IMR-90 (cell line): Measurements from ENCODE around the gene NKAIN2.

Source experiments
- CTCF ChIP-seq: conservative IDR thresholded peaks from 2 replicates; pipeline ENCODE4 v1.5.1; 2012; ENCODE audit warnings: mild to moderate bottlenecking, low read depth, low read length, improper control_type of control experiment
- FOS ChIP-seq: fragments of 150-350 bp; IDR thresholded peaks from 2 replicates; pipeline ENCODE4 v1.6.1; 2016; ENCODE audit warnings: low read depth, low read length
- MAFK ChIP-seq: IDR thresholded peaks from 2 replicates; pipeline ENCODE4 v1.6.1; 2012; ENCODE audit warnings: low read depth, low read length, improper control_type of control experiment
- MAZ ChIP-seq: IDR thresholded peaks from 2 replicates; pipeline ENCODE4 v1.6.1; 2012; ENCODE audit warnings: low read depth, mild to moderate bottlenecking, low read length, improper control_type of control experiment, moderate library complexity, borderline replicate concordance
- MXI1 ChIP-seq: IDR thresholded peaks from 2 replicates; pipeline ENCODE4 v1.6.1; 2012; ENCODE audit warnings: low read depth, mild to moderate bottlenecking, low read length, moderate library complexity, borderline replicate concordance
- NFE2L2 ChIP-seq: fragments of 150-350 bp; IDR thresholded peaks from 2 replicates; pipeline ENCODE4 v1.6.1; 2016; ENCODE audit warnings: low read depth, mild to moderate bottlenecking, low read length
- POLR2A ChIP-seq: IDR thresholded peaks from 2 replicates; pipeline ENCODE4 v1.6.1; 2012; ENCODE audit warnings: mild to moderate bottlenecking, low read depth, low read length
- RAD21 ChIP-seq: IDR thresholded peaks from 2 replicates; pipeline ENCODE4 v1.6.1; 2012; ENCODE audit warnings: low read length, improper control_type of control experiment
- RCOR1 ChIP-seq: IDR thresholded peaks from 2 replicates; pipeline ENCODE4 v1.6.1; 2012; ENCODE audit warnings: mild to moderate bottlenecking, low read length, improper control_type of control experiment; ENCODE audit not compliant: insufficient replicate concordance
- RFX5 ChIP-seq: IDR thresholded peaks from 2 replicates; pipeline ENCODE4 v1.8.0; 2012; ENCODE audit warnings: low read depth, mild to moderate bottlenecking, low read length, moderate library complexity
- USF2 ChIP-seq: fragments of 150-350 bp; IDR thresholded peaks from 2 replicates; pipeline ENCODE4 v1.6.1; 2017; ENCODE audit warnings: mild to moderate bottlenecking, antibody characterized with exemption, low read length, low read depth

DNA sequence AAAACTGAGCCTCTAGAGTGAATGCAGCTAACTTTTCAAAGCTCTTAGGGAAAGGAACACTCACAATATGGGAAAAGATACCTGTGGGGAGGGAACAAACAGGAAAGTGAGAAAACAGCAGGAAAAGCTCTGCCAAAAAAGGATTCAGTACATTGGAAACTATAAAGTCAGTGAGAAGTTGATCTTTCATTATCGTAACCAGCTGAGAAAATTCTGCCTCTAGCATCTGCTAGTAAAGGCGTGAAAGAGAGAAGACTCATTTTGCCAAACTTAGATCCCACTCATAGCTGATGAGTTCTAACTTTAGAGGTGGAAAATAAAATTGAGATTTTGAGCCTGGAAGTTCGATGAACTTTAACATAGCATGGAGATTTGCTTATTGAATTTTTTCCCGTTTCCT, 836.8 kb downstream of the NKAIN2 start:
- TF ChIP-seq RFX5, result no peak
- TF ChIP-seq CTCF, result no peak
- TF ChIP-seq USF2, result no peak
- no peak for TF ChIP-seq MXI1
- TF ChIP-seq RAD21, result no peak
- TF ChIP-seq MAZ, result no peak
- TF ChIP-seq POLR2A, result no peak
- no peak for TF ChIP-seq RCOR1
- TF ChIP-seq MAFK, result no peak
- no peak for TF ChIP-seq NFE2L2
- no peak for TF ChIP-seq FOS
